Measurements from ENCODE around the gene COL4A2.
"Not testable (repeated sequence)": the region's sequence is repeated elsewhere in the genome, so short reads cannot be mapped to it uniquely, and the experiment has no call there.

COL4A2 gene

DNA sequence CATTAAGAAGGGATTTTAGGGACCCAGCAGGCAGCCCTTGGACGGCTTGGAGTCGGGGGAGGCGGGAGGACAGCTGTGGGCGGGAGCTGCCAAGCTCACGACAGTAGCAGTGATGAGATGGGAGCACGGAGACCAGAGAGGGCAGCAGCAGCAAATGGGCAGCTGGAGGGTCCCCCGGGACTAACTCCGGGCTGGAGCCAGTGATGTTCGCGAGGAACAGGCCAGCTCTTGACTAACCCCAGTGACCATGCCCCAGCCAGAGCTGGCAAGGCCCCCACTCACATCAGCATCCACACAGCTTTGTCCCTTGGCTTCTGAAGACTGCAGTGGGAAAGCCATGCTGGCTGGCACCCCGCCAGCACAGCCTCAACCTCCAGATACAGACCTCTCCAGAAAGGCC is 172.6 kb downstream of the COL4A2 start:
- Histone ChIP-seq H3K27ac (peak overlapping the region in 1 of 11 experiments; percentile 32; a peak in 3 of 22 replicates), H4K20me1 (no peaks in the 10 kb centered on the region), H3K36me3 (no peaks in the 10 kb centered on the region), H3K9me3 (replicated peaks in 1 of 11) (no peaks in the 10 kb centered on the region), H3K4me3 (no peak overlapping the region), H3K27me3 (no peaks in the 10 kb centered on the region), H3K9ac (peak overlapping the region in 1 of 11 experiments; percentile 30; a peak in 1 of 22 replicates), H3K4me1 (peaks cover 41 to 55% (median 49%) of the 10 kb centered on the region in 10 experiments), H3K4me2 (peak overlapping the region; percentile 21 to 64 (median 44); a peak in 16 of 22 replicates)
- no peak for TF ChIP-seq Cebpa-rat (IDR thresholded peaks at IDR 0.05)

DNA sequence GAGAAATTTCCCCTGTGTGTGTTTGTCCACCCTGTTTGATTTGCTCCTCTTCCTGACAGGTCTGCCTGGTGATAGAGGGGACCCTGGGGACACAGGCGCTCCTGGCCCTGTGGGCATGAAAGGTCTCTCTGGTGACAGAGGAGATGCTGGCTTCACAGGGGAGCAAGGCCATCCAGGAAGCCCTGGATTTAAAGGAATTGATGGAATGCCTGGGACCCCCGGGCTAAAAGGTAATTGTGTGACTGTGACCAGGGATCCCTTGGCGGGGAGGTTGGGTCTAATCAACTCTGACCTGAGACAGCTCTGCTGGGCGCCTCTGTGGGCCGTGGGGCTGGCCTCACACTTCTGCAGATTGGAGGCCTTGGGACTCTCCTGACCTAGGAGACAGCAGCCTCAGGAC is 173.1 kb downstream of the COL4A2 start:
- peaks cover 37 to 50% (median 44%) of the 10 kb centered on the region in 10 experiments for H3K4me1 ChIP-seq
- H3K4me2 ChIP-seq: peak overlapping the region in 9 of 11 experiments; percentile 21 to 64 (median 44); a peak in 7 of 22 replicates
- no peak overlapping the region for H3K9ac ChIP-seq
- H4K20me1 ChIP-seq: no peaks in the 10 kb centered on the region
- H3K4me3 ChIP-seq: no peak overlapping the region
- no peaks in the 10 kb centered on the region for H3K27me3 ChIP-seq
- no peak for TF ChIP-seq Cebpa-rat (IDR thresholded peaks at IDR 0.05)
- no peak overlapping the region for H3K27ac ChIP-seq
- H3K9me3 ChIP-seq (replicated peaks in 1 of 11): no peaks in the 10 kb centered on the region
- no peaks in the 10 kb centered on the region for H3K36me3 ChIP-seq

DNA sequence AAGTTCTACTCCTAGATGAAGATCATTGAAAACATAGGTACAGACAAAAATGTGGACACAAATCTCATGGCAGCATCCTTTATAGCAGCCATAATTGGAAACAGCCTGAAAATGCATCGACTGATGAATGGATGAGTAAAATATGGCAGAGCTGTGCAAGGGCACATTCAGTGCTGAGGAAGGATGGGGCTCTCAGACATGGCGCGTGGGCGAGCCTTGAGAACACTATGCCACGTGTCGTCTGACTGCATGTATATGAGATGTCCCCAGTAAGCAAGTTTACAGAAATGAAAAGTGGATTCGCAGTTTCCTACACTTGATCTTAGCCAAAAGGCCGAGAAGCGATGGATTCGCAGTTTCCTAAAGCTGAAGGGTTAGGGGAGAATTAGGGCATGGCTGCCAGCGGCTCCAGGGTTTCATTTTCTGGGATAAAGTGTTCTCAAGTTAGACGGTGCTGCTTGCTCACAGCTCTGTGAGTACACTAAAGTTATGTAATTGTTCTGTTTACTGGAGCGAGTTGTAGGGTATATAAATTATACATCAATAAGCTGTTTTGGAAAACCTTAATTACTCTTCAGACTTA is 176.4 kb downstream of the COL4A2 start:
- no peak overlapping the region for H3K27ac ChIP-seq
- TF ChIP-seq Cebpa-rat (IDR thresholded peaks at IDR 0.05): no peak
- no peak overlapping the region for H3K4me3 ChIP-seq
- no peaks in the 10 kb centered on the region for H3K27me3 ChIP-seq
- no peaks in the 10 kb centered on the region for H3K9me3 ChIP-seq (replicated peaks in 1 of 11)
- H4K20me1 ChIP-seq: no peaks in the 10 kb centered on the region
- H3K4me2 ChIP-seq: 0 out of 22 replicates have a peak overlapping the region, but pooled peaks of 1 of the 11 experiments have one; percentile 8
- H3K4me1 ChIP-seq: peaks cover 19 to 40% (median 26%) of the 10 kb centered on the region in 10 experiments
- no peaks in the 10 kb centered on the region for H3K36me3 ChIP-seq
- H3K9ac ChIP-seq: no peak overlapping the region

DNA sequence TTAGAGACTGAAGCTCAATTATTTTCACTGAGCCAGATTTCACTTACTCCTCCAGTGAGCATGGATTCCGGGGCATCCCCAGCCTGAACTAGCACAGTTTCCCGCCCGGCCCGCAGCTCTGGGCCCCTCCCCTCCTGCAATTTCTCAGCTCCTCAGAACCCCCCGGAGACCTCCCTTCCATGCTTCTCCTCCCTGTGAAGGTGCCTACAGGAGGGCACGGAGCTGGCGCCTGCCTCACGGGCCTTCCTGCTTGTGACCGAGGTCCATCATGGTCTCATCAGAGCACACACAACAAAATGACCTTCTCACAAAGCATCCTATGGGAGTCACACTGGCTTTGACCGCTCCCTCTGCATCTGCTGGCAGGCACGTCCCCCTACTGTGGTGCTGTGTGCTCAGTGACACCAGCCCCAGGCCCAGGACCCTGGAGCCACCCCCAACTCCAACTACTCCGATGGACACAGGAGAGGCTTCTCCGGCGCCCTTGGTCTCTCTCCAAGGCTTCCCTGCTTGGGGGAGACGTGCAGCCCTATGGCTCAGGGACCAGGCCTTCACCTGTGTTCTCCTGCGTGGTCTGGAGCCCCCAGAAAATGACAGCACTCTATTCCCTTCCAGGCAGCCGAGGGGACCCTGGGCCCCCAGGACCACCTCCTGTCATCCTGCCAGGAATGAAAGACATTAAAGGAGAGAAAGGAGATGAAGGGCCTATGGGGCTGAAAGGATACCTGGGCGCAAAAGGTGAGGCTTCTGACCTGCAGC is 177.4 kb downstream of the COL4A2 start:
- no peaks in the 10 kb centered on the region for H3K36me3 ChIP-seq
- no peak overlapping the region for H3K9ac ChIP-seq
- peaks cover 9 to 39% (median 21%) of the 10 kb centered on the region in 10 experiments; a peak in 19 of 20 replicates for H3K4me1 ChIP-seq
- TF ChIP-seq Cebpa-rat (IDR thresholded peaks at IDR 0.05): no peak
- no peak overlapping the region for H3K4me3 ChIP-seq
- H4K20me1 ChIP-seq: no peaks in the 10 kb centered on the region
- no peak overlapping the region for H3K4me2 ChIP-seq
- H3K9me3 ChIP-seq (replicated peaks in 1 of 11): no peaks in the 10 kb centered on the region
- no peak overlapping the region for H3K27ac ChIP-seq
- H3K27me3 ChIP-seq: no peaks in the 10 kb centered on the region

DNA sequence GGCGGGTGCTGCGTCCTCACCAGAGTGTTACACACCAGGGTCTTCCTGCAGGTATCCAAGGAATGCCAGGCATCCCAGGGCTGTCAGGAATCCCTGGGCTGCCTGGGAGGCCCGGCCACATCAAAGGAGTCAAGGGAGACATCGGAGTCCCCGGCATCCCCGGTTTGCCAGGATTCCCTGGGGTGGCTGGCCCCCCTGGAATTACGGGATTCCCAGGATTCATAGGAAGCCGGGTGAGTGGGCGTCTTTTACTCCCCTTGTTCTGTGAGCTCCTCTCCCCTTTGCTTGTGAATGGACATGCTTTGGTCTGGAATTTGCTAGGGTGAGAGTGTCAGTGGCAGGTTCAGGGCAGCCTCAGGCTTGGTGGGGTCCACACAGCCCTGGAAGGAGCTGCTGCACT is 178.5 kb downstream of the COL4A2 start:
- TF ChIP-seq Cebpa-rat (IDR thresholded peaks at IDR 0.05): no peak
- Histone ChIP-seq H3K9ac (no peak overlapping the region), H3K4me1 (peaks cover 4 to 34% (median 15%) of the 10 kb centered on the region in 10 experiments; a peak in 16 of 20 replicates), H3K27me3 (no peaks in the 10 kb centered on the region), H3K4me2 (no peak overlapping the region), H3K27ac (no peak overlapping the region), H3K4me3 (no peak overlapping the region), H3K9me3 (replicated peaks in 1 of 11) (no peaks in the 10 kb centered on the region), H4K20me1 (no peaks in the 10 kb centered on the region), H3K36me3 (no peaks in the 10 kb centered on the region)

DNA sequence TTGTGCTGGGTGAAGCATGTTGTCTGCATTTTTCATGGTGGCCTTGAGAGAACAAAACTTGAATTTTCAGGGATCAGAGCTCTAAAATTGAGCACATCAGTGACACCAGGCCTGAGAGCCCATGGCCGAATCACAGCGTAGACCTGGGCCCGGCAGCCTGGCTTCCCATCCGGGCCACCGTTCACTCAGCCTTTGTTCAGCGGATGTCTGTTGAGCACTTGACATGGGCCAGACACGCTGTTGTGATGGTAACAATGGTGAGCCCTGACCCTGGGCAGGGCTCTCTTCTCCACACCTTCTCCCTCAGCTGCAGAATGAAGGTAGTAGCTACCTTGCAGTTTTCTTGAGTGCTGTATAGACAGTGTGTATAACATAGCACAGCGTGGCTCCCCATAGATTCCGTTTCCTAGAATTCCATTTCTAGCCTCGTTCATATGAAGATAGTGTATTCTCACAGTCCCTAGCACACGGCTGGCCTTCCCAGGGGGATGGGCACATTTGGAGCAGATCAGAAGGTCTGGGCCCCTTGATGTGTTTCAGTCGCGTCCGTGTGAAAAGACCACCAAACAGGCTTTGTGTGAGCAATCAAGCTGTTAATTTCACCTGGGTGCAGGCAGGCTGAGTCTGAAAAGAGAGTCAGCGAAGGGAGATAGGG is 179.1 kb downstream of the COL4A2 start:
- Histone ChIP-seq H3K36me3 (no peaks in the 10 kb centered on the region), H3K4me2 (no peak overlapping the region; a peak in 1 of 22 replicates), H4K20me1 (no peaks in the 10 kb centered on the region), H3K27ac (no peak overlapping the region), H3K9me3 (replicated peaks in 1 of 11) (no peaks in the 10 kb centered on the region), H3K9ac (no peak overlapping the region), H3K4me1 (peaks cover 4 to 38% (median 17%) of the 10 kb centered on the region in 10 experiments; a peak in 16 of 20 replicates), H3K4me3 (no peak overlapping the region), H3K27me3 (no peaks in the 10 kb centered on the region)
- TF ChIP-seq Cebpa-rat (IDR thresholded peaks at IDR 0.05): no peak

DNA sequence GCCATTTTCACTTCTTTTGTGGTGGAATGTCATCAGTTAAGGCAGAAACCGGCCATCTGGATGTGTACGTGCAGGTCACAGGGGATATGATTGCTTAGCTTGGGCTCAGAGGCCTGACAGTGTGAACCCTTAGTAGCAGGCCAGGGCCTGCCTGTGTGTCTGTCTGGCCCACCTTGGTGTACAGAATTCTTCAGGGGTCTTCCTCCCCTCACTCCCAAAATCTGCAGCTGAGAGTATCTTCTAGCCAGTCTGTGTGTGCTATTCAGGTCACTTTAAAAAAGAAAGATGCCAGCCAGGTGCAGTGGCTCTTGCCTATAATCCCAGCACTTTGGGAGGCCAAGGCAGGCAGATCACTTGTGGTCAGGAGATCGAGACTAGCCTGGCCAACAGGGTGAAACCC is 179.8 kb downstream of the COL4A2 start:
- 0 out of 22 replicates have a peak overlapping the region, but pooled peaks of 1 of the 11 experiments have one; percentile 12 for H3K27ac ChIP-seq
- not testable (repeated sequence) for H3K27me3 ChIP-seq; H4K20me1 ChIP-seq; H3K9ac ChIP-seq; H3K36me3 ChIP-seq; H3K9me3 ChIP-seq (replicated peaks in 1 of 11); H3K4me3 ChIP-seq
- peaks cover 4 to 39% (median 17%) of the 10 kb centered on the region in 10 experiments; a peak in 16 of 20 replicates for H3K4me1 ChIP-seq
- peak overlapping the region in 6 of 11 experiments; percentile 2 to 46 (median 14); a peak in 7 of 22 replicates for H3K4me2 ChIP-seq

DNA sequence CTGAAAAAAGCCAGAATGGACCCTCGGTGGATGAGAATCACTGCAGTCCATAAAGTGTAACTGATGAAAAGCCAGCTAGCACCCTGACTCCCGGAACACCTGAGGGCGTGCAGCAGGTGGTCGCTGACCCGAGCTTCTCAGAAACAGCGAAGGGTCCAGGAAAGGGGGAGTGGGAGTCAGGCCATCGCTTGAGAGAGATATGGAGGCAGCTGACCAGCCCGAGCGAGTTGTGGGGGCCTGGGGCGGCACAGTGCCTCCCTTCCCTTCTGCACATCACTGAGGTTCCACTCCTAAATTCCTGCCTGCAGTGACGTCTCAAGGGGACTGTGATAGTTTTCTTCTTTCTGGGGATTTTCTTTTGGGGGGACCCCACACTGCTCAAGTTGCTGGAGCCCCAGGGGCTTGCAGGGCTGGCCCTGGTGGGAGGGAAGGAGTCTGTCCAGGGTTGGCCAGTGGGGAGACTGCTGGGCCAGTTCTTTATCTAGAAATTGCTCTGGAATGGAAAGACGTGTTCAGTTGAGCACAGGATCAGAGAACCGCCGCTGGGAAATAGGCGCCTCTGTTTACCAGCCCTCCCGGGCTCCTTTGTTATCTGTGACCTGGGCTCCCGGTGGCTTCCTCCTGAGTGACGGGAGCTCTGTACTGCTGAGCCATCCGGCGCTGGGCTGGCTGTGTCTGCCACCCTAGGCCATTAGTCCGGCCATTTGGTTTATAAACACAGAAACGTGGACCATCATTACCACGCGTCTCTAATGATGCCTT is 183.1 kb downstream of the COL4A2 start:
- Histone ChIP-seq H4K20me1 (no peaks in the 10 kb centered on the region), H3K9ac (no peak overlapping the region), H3K4me2 (no peak overlapping the region), H3K36me3 (no peaks in the 10 kb centered on the region), H3K27ac (no peak overlapping the region), H3K4me1 (peaks cover 0 to 44% (median 17%) of the 10 kb centered on the region in 10 experiments; a peak in 14 of 20 replicates), H3K4me3 (no peak overlapping the region), H3K27me3 (no peaks in the 10 kb centered on the region), H3K9me3 (replicated peaks in 1 of 11) (no peaks in the 10 kb centered on the region)
- no peak for TF ChIP-seq Cebpa-rat (IDR thresholded peaks at IDR 0.05)
